NCI-H2081 (cell line): Measurements from ENCODE around the gene COL4A1.

Experiments
- DNase-seq, 2 experiments: peaks; one replicate each; lab custom pipeline; 2025; lab: John Stamatoyannopoulos, UW

The COL4A1 gene

GRCh38 chr13:110220471-110220870 lies 86.5 kb downstream of the COL4A1 start:
- DNase-seq: no peak

- DNase-seq: no peak
Measured at GRCh38 chr13:110218581-110219201, 88.3 kb downstream of the COL4A1 start.

- no peak for DNase-seq
Measured at GRCh38 chr13:110217811-110218210, 89.1 kb downstream of the COL4A1 start.

- DNase-seq: no peak
Measured at GRCh38 chr13:110217085-110217484, 89.9 kb downstream of the COL4A1 start.

GRCh38 chr13:110216398-110217041 lies 90.4 kb downstream of the COL4A1 start:
- DNase-seq: no peak

- no peak for DNase-seq
Measured at GRCh38 chr13:110216006-110216397, 91.0 kb downstream of the COL4A1 start.

- DNase-seq: no peak
Measured at GRCh38 chr13:110215606-110216005, 91.4 kb downstream of the COL4A1 start.

- no peak for DNase-seq
Measured at GRCh38 chr13:110214637-110215036, 92.3 kb downstream of the COL4A1 start.

- DNase-seq: no peak
Measured at GRCh38 chr13:110213461-110214074, 93.4 kb downstream of the COL4A1 start.

- DNase-seq: no peak
Measured at GRCh38 chr13:110212529-110212928, 94.4 kb downstream of the COL4A1 start.

GRCh38 chr13:110211735-110212134 lies 95.2 kb downstream of the COL4A1 start:
- no peak for DNase-seq

GRCh38 chr13:110211046-110211445 lies 95.9 kb downstream of the COL4A1 start:
- no peak for DNase-seq

GRCh38 chr13:110210604-110210985 lies 96.4 kb downstream of the COL4A1 start:
- no peak for DNase-seq

- no peak for DNase-seq
Measured at GRCh38 chr13:110209950-110210603, 96.9 kb downstream of the COL4A1 start.

- no peak for DNase-seq
Measured at GRCh38 chr13:110208116-110208515, 98.8 kb downstream of the COL4A1 start.

- no peak for DNase-seq
Measured at GRCh38 chr13:110206996-110207395, 100.0 kb downstream of the COL4A1 start.

GRCh38 chr13:110206185-110206584 lies 100.8 kb downstream of the COL4A1 start:
- no peak for DNase-seq

GRCh38 chr13:110201114-110201513 lies 105.8 kb downstream of the COL4A1 start:
- DNase-seq: no peak

- DNase-seq: no peak
Measured at GRCh38 chr13:110200276-110200870, 106.6 kb downstream of the COL4A1 start.

- DNase-seq: no peak
Measured at GRCh38 chr13:110199046-110199831, 107.7 kb downstream of the COL4A1 start.

- no peak for DNase-seq
Measured at GRCh38 chr13:110197471-110197870, 109.5 kb downstream of the COL4A1 start.

- no peak for DNase-seq
Measured at GRCh38 chr13:110197026-110197425, 109.9 kb downstream of the COL4A1 start.
